HG02840 (cell line): ENCODE results near the gene ZNF521.
A peak's percentile ranks its signal among the peaks of the same experiment; 100 is the strongest.

Experiments used
- ATAC-seq: cut with Tn5 transposase; IDR thresholded peaks from one replicate; pipeline ENCODE4 v1.9.1; 2021; ENCODE audit warnings: mild to moderate bottlenecking, moderate library complexity, moderate number of reproducible peaks; ENCODE audit not compliant: unreplicated experiment, low FRiP score

The ZNF521 gene

DNA sequence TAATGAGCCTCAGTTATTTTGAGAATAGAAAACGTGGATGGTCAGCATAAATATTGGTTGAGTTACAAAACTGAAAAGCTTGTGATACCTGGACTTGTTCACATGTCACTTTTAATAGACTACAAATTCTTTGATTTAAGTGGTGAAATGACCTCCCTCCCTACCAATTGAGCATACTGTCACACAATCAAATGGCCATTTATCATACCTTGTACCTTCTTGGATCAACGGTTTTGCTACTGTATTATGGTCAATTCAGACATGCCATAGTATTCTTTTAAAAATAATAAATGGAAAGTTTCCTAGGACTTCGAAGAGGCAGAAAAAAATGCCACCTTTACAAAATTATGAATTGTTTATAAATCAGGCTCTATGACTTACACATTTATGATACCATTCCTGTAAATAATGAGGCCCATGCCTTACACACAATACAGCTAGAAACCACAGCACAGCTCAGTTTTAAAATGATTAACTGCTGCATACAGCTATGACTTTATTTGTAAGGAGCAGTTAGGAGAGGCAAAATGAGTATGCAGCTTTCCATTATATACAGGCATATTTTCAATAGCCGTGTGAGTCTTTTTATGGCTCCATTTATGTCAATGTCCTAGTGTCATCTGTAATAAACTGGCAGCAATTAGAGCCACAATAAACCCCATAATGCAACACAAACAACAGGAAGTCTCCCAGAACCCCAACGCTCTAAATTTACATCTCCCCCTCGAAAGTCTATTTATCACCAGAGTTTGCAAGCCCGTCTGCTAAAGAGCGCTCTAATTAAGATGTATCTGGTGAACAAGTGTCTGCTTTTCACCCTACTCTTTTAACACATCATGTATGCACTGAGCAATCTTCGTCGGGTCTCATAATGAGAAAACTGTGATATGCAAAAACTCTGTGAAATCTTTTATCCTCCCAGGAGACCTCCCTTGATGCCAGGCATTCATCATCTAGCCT is 176.1 kb downstream of the ZNF521 start:
- ATAC-seq = no peak

DNA sequence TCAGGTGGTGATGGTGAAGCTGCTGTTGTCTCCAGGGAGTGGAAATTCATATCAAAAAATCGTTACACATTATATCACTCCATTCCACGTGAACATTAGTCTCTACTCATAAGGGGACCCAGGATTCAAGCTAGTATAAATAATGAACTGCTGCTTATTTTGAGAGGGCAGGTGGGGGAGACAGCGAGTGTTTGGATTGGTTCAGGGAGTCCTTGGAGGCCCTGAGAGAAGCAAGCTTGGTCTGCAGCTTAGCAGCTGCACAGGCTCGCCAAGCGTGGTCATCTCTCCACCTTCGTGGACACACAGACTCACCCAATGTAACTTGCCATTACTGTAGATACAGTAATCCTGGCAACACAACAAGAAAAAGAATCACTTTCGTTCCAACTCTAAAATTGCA is 177.6 kb downstream of the ZNF521 start:
- no peak for ATAC-seq

DNA sequence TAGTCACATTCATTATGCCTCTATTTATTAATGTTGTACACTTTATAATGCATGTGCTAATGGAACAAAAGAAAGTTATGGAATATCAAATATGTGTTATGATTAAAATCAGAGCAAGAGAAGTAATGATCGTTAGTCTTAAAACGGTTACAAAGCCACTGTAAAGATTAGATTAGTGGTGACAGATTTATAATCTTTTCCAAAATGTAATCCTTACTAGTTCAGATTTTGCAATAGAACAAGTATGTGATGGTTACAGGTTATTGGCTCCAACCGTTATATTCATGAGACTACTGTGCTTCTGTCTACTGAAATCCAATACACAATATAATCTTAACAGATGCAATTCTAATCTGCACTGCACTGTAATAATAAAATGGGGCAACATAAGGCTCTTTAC is 180.6 kb downstream of the ZNF521 start:
- ATAC-seq = no peak

DNA sequence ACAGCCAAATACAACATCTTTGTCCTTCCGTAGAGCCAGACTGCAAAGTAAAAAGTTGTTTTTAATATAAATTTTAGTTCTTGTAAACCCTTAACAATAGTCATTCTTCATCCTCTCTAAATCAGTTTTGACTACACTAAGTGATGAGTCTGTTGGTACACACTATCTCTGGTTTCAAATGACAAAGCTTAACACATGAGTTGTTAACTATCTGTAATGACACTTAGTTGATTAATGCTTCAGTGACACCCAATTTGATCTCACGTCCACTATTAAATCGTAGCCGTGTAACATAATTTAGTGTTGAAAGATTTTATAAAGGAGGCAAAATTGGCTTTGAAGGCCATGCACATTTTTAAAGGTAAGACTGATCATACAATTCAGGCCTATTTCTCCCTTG is 181.6 kb downstream of the ZNF521 start:
- no peak for ATAC-seq

DNA sequence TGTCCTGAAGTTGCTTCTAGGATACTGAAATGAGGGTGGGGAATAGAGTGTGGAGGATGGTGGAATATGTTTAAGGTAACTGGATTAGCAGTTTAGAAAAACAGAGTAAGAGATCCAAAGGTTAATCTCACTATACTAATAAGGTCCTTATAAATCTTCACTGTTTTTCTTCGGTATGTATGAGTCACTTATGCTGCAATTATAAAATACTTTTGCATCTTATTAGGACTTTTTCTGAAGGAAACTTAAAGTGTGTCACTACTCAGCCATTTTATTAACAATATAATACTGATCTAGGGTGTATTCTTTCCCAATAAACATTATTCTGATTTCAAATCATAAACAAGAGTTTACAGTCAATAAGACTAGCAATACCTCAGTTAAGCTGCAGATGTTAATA is 182.3 kb downstream of the ZNF521 start:
- no peak for ATAC-seq

DNA sequence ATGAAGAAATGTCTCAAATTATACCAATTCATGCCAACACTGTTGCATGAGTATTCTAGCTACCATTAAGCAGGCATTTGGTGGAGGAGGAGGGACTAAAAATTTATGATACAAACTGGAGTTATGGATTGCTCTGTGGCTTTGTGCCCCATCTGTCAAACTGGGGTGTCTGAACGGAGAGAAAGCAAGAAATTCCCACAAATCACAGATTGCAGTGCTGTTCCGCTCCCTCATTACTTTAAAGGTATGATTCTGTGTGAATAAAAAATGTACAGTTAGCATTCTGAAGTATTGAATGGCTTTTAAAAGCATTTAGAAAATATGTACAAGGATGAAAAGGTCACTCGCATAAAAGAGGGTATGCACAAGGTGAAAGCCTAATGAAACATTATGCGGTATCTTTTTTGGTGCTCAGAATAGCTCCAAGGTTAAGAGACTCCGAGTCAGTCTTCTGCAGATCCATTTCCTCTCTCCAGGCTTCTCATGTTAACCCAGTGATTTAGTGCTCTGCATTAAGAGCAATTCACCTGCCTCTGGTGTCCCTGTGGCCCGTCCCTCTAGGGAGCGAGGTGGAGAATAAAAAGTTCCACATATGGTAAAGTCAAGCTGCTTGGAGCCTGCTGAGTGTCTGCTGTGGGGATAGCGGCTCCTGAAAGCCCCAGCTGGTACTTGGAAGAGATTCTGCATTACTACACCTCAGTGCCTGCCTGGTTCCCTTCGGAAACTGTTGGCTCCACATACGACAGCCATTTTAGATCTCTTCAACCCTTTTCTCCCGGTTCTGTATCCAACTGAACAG is 184.2 kb downstream of the ZNF521 start:
- ATAC-seq = no peak

DNA sequence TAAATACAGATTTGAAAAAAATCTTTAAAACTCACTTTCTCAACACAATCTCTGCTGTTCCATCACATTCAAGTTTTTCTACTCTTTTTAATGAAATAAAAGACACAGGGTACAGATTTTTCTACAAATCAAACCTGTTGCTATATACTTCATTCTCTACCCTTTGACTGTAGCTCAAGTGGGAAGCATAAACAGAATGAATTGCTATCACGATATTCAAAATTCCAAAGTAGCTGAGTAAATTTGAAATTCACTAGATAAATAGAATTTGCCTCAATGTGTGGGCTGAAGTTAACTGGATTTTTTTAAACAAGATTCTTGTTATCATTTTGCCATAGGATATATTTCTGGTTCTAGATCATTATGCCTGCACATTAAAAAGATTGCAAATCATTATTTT is 185.9 kb downstream of the ZNF521 start:
- no peak for ATAC-seq

DNA sequence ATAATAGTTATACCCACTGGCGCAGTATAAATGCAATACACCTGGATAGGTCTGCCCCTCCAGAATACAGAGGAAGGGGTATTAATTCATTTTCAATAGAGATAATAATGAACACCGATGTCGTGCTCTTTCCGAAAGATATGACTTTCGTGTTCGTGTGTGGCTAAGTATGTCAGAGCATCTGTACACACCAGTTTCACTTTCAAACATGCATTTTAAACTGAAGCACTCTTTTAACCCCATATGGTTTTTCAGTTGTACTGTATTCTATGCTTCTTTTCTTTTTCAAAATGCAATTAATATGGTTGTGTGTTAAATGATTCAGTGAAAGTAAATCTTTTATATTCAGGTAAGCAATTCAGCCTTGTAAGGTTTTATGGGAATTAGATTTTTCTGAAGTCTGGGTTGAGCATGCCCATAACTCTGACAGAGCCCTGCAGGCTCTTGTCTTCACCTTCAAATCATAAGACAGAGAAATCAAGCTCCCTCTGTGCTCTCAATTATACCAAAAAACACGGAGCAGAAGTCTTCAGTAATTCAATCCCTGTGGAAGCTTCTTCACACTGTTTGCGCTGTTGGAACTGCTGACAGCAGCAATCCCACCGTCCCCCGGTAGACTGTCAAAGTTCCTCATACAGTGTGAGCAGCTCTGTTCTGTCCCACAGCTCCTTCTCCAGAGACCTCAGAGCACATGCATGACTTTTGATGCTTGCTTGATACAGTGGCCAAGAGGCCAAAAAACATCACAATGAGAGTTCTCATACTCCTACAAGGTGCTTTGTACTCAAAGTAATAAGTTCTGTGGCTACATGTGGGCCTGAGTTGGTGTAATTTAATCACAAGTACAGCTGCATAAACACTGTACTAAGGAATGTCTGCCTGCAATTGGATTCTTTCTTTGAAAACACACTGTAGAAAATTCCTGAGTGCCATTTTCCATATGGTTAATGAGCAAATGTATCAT is 186.8 kb downstream of the ZNF521 start:
- peak; percentile 94 for ATAC-seq

DNA sequence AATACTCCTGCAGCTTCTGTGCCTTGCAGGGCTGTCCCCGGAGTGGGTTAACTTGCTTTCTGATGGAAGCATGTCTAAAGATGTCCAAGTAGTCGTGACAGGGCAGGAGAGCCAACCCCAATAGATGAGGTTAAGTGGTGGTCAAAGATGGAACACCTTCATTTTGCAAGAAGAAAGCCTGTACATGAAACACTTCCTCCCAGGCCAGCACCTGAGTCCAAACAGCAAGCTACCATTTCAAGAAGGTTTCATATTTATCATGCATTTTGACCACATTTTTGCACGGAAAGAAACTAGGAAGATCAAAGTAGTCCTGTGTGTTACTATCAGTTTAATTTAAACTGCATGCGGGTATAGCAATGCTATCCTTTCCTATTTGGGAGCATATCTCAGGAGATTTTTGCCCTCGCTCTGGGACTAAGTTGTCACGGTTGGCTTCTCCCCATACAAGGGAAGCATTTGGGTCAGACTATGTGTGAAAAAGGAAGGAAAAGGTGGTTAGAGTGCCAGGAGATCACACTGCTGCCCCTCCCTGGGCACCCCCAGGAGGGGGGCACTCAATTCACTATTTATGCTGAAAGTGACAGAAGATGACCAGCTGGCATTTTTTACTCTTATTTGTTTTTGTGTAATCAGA is 187.6 kb downstream of the ZNF521 start:
- peak; percentile 40 for ATAC-seq

DNA sequence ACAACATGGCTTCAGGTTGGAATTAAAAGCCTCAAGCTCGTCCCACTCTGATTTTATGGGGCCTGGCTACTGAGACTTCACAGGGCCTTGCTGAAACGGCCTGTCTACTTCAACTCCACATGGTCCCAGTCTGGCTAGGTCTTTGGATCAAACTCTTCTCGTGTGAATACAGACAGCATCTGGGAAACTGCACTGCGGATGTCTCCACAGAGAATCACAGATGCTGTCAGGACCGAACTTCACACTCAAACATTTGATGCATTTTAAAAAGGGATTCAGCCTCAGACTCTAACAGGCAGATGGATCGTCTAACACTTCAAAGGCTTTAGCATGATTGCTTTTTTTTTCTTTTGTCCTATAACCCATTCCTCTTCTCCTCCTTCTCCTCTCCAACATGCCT is 198.5 kb downstream of the ZNF521 start:
- ATAC-seq = no peak

DNA sequence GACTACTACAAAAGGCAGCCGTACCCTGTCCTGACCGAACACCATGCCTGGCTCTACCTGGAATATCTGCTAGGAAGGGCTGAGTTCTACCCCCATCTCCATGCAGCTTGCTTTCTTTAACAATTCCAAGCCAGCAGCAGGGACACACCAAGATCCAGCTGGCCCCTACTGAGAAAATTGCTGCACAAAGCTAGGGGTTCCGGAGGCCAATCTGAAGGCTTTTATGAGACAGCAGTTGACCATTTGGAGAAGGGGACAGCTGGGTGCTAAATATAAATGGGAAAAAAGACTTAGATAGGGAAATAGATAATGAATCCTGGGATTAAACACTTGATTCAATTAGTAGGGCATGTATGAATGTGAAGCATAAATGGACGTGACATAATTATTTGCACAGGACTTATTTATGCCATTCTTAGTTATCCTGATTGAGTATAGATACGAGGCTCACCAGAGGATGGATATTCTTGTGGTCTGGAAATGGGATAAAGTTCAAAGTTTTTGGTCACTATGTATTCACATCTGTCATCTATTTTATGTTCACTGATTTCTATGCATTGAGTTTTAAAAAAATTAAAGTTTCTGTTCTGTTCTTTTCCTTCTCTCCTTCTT is 204.0 kb downstream of the ZNF521 start:
- no peak for ATAC-seq

DNA sequence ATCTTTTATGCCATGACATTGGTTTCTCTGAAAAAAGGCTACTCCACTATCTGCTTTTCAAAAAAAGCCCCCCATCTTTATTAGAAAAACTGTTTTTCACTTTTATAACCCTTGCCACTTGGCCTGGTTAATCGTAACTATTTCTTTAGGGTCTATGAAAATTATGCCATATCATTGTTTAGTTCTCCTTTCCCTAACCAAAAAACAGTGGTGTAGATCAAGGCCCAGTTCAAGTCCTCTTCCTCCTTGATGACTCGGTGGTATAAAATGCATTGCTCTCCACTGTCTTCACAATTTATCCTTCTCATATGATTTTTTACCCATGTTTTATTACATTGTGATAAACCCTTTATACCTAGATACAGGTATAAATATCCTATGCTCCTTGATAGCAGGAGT is 205.5 kb downstream of the ZNF521 start:
- ATAC-seq = no peak

DNA sequence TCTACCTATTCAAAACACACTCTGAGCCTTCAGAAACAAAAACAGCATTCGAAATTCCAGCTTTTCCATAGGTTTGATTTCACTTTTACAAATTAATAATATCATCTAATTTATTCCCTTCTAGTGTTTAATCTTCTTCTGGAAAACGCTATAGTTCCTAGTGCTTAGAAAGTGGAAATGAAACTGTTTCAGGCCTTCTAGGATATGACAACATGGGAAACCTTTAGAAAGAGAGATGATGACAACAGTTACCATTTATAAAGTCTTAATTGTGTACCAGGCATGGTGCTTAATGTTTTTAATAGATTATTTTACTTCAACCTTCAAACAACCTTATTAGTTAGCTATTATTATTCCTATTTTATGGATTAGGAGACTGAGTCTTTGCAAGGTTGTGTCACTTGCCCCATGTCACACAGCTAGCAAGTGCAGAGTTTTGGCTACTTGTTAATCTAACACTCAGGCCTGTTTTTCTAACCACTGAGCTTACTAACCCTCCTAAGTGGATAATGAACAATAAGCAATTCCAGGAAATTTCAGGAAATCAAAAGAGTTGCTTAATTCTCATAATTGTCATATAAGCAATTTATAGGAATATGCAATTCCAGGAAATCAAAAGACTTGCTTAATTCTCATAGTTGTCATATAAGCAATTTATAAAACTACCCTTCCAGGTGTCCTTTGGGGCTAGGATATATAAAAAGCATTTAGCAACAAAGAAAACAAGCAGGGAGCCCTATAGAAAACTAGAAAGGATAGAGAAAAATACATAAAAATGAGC is 206.0 kb downstream of the ZNF521 start:
- no peak for ATAC-seq

DNA sequence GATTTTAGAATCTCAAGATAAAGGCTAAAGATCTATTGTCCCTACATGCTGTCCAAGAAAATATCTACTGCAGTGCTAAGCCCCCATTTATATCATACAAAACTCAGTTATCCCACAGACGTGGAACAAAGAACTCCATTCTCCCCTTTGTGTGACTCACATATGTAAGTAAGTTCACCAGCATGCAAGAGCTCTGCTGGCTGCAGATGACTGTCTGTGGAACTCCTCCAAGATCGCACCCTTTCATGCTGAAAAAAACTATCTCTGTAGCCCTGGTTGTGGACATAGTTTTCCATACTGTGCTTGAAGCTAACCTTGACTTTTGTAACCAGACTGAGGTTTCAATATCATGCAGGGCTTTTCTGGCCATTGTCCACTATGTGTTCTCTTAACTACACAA is 207.1 kb downstream of the ZNF521 start:
- no peak for ATAC-seq

DNA sequence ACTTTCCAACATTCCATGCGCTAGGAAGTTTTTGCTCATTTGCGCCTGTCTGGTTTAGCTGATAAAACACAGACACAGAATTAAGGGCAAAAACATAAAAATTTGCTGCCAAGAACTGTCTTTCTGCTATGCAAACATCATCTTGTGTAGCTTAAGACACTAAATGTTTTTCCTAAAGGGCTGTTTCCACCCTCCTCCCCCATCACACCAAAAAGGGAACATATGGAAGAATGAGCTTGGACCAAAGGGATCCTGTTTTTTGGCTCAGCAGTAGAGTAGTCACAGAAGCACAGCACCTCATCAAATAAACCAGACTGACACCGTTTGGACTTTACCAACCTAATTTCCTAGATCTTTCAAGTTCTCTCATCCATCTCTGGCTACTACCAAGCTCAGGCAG is 210.1 kb downstream of the ZNF521 start:
- ATAC-seq = no peak

DNA sequence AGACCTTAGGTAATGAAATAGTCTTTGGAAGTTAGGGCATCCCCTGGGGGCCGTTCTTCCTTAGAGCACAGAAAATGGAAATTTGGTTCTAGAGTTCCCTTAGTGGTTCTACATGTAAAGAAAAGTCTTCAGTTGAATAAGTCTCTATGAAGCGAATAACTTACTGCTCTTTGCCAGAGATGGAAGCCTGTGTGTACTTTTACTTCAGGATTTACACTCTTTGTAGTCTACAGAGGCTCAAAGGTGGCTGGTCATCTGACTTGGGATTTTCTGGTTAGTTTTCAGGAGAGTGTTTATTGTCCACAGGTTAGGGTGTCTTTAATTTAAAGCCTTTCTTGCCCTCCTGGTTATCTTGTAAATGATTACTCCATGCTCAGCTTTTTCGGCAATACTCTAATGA is 210.6 kb downstream of the ZNF521 start:
- no peak for ATAC-seq

DNA sequence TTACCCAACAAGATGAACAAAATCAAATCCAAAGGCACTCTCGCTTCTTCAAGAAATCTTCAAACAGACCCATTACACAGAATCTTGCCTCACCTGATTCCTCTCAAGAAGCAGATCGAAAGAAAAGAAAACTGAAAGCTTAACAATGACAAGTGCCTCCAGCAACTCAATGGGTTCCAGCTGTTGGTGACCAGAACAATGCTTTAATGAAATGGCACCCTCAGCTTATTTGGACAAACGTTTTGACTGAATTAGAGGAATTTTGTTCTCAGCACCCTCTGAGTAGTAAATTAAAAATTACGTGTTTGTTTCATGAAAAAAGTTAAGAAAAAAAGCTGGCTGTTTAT is 211.0 kb downstream of the ZNF521 start:
- no peak for ATAC-seq

DNA sequence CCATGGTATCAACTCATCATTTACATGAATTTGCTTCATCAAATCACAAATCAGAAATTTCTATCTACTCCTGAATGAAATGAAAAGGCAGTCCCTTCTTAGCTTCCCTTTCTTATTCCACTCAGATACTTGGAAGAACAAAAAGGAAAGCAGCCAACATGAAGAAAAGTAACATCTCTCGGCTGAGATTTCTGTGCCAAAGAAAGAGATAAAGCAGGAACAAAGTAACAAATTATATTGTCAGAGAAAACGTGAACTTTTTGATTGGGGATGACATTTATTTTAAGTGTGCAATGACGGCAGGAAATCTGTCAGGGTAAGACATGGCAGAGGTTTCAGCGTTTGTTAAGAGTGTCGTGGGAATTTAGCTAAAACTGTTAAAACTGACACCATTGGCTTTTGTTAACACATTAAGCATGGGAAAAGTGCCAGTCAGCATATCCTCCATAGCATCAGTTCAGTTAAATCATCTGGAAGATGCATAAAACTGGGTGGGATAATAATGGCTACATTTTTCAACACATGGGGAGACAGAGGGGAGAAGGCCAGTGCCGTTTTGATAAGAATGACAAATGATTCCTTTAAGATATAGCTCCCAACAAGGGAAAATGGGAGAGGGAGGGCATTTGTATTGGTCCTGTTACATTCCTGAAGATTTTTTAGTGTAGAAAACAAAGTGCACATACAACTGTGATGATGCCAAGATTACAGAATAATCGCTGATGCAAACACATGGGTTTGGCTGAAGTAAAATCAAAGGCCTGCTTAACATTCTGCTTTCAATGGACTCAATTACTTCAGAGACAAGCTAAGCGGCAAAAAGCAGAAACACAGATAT is 211.6 kb downstream of the ZNF521 start:
- ATAC-seq = no peak
